ENCODE measurements around the gene RBM33.

DNA sequence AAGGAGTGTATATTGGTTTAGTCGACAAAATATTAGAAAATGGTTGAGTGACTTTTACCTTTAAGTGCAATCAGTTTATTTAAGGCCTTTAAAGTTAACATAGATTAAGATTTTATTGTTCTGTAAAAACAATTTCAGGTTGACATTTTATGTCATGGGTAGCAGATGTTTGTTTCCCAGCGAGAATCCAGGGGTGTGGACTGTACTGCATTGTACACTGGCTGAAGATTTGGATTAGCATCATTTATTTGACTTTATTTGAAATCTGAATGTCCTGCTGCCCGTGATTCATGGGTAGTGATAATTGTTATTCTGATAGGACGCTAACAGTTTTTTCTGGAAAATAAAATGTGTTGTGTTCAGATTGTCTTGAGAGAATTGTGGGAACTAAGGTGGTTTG lies 39.3 kb downstream of the RBM33 start:
- TF ChIP-seq POLR2AphosphoS5 (IDR thresholded peaks at IDR 0.05; ENCODE audit: borderline replicate concordance, low read depth, low read length) (no peak), EZH2 (IDR thresholded peaks at IDR 0.05) (no peak), FOXP2 (optimal IDR thresholded peaks at IDR 0.05; ENCODE audit: control extremely low read depth, extremely low read length, insufficient read depth) (no peak)
